Karpas-422 (cell line): ENCODE measurements around the gene ZNF8. TPM values are rescaled to one million over a fixed set of nuclear protein-coding genes. Genes with fewer than 3 reads are reported as not detected.

Source experiments
- DNase-seq: peaks from one replicate; pipeline ENCODE4 v3.0.0-alpha.2; 2015
- H2AFZ ChIP-seq: fragments of 200-600 bp; sonication (generic); 2 replicates; pipeline ENCODE4 v1.6.1; 2014; ENCODE audit warnings: antibody characterized with exemption, low read length, mixed read lengths
- H3K27ac ChIP-seq: fragments of 200-600 bp; sonication (generic); 2 replicates; pipeline ENCODE4 v1.5.1; 2014; ENCODE audit warnings: mild to moderate bottlenecking, low read length, moderate library complexity
- H3K27me3 ChIP-seq: fragments of 200-600 bp; sonication (generic); 2 replicates; pipeline ENCODE4 v1.6.1; 2014; ENCODE audit warnings: low read length, mixed read lengths
- H3K36me3 ChIP-seq: fragments of 200-600 bp; sonication (generic); 2 replicates; pipeline ENCODE4 v1.6.1; 2014; ENCODE audit warnings: low read length, mixed read lengths; ENCODE audit not compliant: insufficient read depth
- H3K4me1 ChIP-seq: fragments of 200-600 bp; sonication (generic); 2 replicates; pipeline ENCODE4 v1.6.1; 2014; ENCODE audit warnings: mild to moderate bottlenecking, low read length, mixed read lengths
- H3K4me2 ChIP-seq: fragments of 200-600 bp; sonication (generic); 2 replicates; pipeline ENCODE4 v1.6.1; 2014; ENCODE audit warnings: low read length, low read depth, mild to moderate bottlenecking; ENCODE audit not compliant: poor library complexity, severe bottlenecking
- H3K4me3 ChIP-seq: fragments of 200-600 bp; sonication (generic); 2 replicates; pipeline ENCODE4 v1.5.1; 2014; ENCODE audit warnings: mild to moderate bottlenecking, antibody characterized with exemption, low read length, mixed read lengths
- H3K79me2 ChIP-seq: fragments of 200-600 bp; sonication (generic); 2 replicates; pipeline ENCODE4 v1.6.1; 2014; ENCODE audit warnings: mild to moderate bottlenecking, low read length, mixed read lengths
- H3K9ac ChIP-seq: fragments of 200-600 bp; sonication (generic); 2 replicates; pipeline ENCODE4 v1.6.0; 2014; ENCODE audit warnings: low read length
- H3K9me2 ChIP-seq: fragments of 200-600 bp; sonication (generic), shearing (Covaris generic); replicated peaks from 2 replicates; pipeline ENCODE4 v1.6.0; 2014; ENCODE audit warnings: mild to moderate bottlenecking, low read length, moderate library complexity; ENCODE audit not compliant: insufficient read depth
- H3K9me3 ChIP-seq: fragments of 300-700, 200-600 bp; sonication (generic); 2 replicates; pipeline ENCODE4 v1.6.1; 2014; ENCODE audit warnings: low read length, mixed read lengths
- H4K20me1 ChIP-seq: fragments of 200-600 bp; sonication (generic); 2 replicates; pipeline ENCODE4 v1.6.1; 2014; ENCODE audit warnings: mild to moderate bottlenecking, antibody characterized with exemption, low read length, low read depth; ENCODE audit not compliant: insufficient read depth
- total RNA-seq: library from RNA; depleted of rRNA; stranded (reverse); fragments of >200 nt; shearing (Covaris generic); gene quantifications from 2 replicates; pipeline ENCODE4 v1.2.3, GENCODE V29; 2014; ENCODE audit warnings: low replicate concordance

The ZNF8 gene
- total RNA-seq, 1 experiment from 2014 or later = 14.8 TPM

DNA sequence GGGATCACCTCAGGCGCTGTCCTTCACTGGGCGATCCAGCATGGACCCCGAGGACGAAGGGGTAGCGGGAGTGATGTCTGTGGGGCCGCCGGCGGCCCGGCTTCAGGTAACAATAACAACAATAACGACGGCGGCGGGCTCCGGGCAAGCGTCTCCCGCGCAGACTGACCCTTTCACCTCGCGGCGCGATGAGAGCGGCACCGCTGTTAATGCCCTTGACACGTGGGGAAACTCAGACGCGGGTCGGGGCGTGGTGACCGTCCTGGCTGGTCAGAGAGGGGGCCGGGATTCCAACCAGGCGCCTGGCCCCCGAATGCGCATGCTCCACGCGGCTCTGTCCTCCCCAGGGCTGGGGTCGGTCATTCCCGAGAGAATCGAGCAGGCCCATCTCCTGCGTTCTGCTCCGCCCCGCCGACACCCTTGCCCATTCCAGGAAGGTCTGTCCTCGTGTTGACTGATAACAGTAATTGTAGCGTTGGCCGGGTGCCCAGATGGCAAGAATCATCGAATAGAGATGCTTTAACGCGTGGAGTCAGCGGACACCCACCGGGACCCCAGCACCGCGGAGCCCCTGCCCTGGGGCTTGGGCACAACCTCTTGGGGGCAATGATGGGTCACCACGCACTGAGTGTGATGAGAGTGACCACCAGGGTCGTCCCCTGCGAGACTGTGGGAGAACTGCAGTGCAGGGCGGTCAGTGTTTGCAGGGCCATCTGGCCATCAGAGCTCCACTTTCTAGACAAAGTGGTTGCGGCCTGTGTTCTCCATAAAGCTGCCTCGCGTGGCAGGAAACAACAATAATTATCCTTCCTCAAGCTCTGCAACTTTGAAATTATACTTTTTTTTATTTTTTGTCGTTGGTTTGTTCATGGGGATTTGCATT lies 528 bp downstream of the ZNF8 start:
- Histone ChIP-seq H4K20me1 (no peaks in the 10 kb centered on the region), H3K79me2 (peaks cover 85% of the 10 kb centered on the region), H3K4me2 (peak overlapping the region; percentile 70), H3K9me3 (peaks cover 16% of the 10 kb centered on the region), H3K9ac (peak overlapping the region; percentile 79), H3K27ac (peak overlapping the region; percentile 9; the same call in 1 of the 2 replicates), H3K27me3 (no peaks in the 10 kb centered on the region), H3K36me3 (peaks cover 57% of the 10 kb centered on the region), H3K4me1 (peaks cover 20% of the 10 kb centered on the region), H2AFZ (no peak overlapping the region; the same call in 1 of the 2 replicates), H3K4me3 (peak overlapping the region; percentile 71), H3K9me2 (no peaks in the 10 kb centered on the region)
- peak; percentile 82 for DNase-seq

DNA sequence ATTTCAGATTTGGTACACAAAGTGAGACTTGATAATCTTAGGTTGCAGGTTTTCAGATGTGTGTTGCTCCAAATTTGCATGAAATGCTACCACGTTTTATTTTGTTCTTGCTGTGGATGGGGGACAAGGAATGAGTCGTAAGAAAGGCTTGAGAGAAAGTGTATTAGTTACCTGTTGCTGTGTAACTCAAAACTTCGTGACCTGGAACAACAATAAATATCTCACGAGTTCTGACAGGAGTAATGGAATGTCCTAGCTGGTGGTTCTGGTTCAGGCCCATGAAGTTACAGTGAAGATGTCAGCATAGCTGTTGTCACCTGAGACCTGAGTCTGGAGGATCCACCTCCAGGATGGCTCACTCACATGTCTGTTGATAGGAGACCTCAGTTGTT lies 1.2 kb downstream of the ZNF8 start:
- no peak for DNase-seq
- no peaks in the 10 kb centered on the region for H4K20me1 ChIP-seq
- H3K9me2 ChIP-seq = no peaks in the 10 kb centered on the region
- peak overlapping the region; percentile 70 for H3K4me2 ChIP-seq
- H3K9me3 ChIP-seq = peaks cover 16% of the 10 kb centered on the region
- H3K27me3 ChIP-seq = no peaks in the 10 kb centered on the region
- peak overlapping the region; percentile 79 for H3K9ac ChIP-seq
- peaks cover 20% of the 10 kb centered on the region for H3K4me1 ChIP-seq
- peaks cover 57% of the 10 kb centered on the region for H3K36me3 ChIP-seq
- H3K79me2 ChIP-seq = peaks cover 85% of the 10 kb centered on the region
- no peak overlapping the region for H2AFZ ChIP-seq
- H3K4me3 ChIP-seq = peak overlapping the region; percentile 71
- no peak overlapping the region for H3K27ac ChIP-seq

DNA sequence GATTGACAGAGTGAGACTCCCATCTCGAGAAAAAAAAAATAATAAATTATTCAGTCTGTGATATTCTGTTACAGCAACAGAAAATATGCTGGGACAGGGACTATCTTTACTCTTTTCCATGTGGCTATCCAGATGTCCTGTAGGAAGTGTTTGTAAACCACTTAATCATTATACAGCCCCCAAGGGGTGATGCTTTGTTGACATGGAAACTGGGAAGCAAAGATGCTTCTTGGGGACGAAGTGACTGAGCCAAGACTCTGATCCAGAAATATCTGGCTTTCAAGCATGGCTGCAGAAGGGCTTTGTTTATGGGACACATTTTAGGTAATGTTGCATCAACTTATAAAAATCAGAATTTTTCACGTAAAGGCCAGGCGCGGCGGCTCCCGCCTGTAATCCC lies 5.4 kb downstream of the ZNF8 start:
- DNase-seq = no peak
- Histone ChIP-seq H3K9me3 (peaks cover 22% of the 10 kb centered on the region), H4K20me1 (no peaks in the 10 kb centered on the region), H3K4me3 (no peak overlapping the region), H2AFZ (no peak overlapping the region), H3K36me3 (peaks cover 90% of the 10 kb centered on the region), H3K4me2 (no peak overlapping the region), H3K27me3 (no peaks in the 10 kb centered on the region), H3K9ac (no peak overlapping the region), H3K9me2 (no peaks in the 10 kb centered on the region), H3K79me2 (peaks cover 85% of the 10 kb centered on the region), H3K4me1 (peaks cover 11% of the 10 kb centered on the region), H3K27ac (no peak overlapping the region)

DNA sequence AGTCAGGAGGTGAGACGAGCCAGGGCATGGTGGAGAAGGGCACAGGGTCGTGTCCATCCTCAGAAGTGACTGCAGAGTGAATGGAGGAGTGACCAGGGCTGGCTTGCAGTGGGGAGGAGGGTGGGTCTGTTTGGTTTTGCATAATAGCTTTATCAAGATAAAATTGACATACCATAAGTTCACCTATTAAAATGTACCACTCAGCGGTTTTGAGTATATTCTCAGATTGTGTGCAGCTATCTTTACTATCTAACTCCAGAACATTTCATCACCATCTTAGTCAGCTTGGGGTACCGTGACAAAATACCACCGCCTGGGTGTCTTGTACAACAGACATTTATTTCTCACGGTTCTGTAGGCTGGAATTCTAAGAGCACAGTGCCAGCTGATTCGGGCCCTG lies 13.2 kb downstream of the ZNF8 start:
- Histone ChIP-seq H3K9me3 (peaks cover 51% of the 10 kb centered on the region), H3K9me2 (no peaks in the 10 kb centered on the region), H3K79me2 (peaks cover 68% of the 10 kb centered on the region), H3K27ac (no peak overlapping the region), H3K27me3 (no peaks in the 10 kb centered on the region), H3K4me3 (no peak overlapping the region), H4K20me1 (no peaks in the 10 kb centered on the region), H3K4me1 (no peaks in the 10 kb centered on the region), H3K36me3 (peaks cover 94% of the 10 kb centered on the region), H2AFZ (no peak overlapping the region), H3K4me2 (no peak overlapping the region), H3K9ac (no peak overlapping the region)
- no peak for DNase-seq

DNA sequence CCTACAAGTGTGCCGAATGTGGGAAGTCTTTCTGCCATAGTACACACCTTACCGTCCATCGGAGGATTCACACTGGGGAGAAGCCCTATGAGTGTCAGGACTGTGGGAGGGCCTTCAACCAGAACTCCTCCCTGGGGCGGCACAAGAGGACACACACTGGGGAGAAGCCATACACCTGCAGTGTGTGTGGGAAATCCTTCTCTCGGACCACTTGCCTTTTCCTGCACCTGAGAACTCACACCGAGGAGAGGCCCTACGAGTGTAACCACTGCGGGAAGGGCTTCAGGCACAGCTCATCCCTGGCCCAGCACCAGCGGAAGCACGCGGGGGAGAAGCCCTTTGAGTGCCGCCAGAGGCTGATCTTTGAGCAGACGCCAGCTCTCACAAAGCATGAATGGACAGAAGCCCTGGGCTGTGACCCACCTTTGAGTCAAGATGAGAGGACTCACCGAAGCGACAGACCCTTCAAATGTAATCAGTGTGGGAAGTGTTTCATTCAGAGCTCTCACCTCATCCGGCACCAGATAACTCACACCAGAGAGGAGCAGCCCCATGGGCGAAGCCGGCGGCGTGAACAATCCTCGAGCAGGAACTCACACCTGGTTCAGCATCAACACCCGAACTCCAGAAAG lies 16.1 kb downstream of the ZNF8 start:
- Histone ChIP-seq H4K20me1 (no peaks in the 10 kb centered on the region), H3K9me2 (no peaks in the 10 kb centered on the region), H3K79me2 (peaks cover 77% of the 10 kb centered on the region), H3K27me3 (no peaks in the 10 kb centered on the region), H3K4me2 (no peak overlapping the region), H3K9me3 (peaks cover 49% of the 10 kb centered on the region), H2AFZ (no peak overlapping the region), H3K4me3 (no peak overlapping the region), H3K27ac (no peak overlapping the region), H3K9ac (no peak overlapping the region), H3K4me1 (no peaks in the 10 kb centered on the region), H3K36me3 (peaks cover 90% of the 10 kb centered on the region)
- no peak for DNase-seq

DNA sequence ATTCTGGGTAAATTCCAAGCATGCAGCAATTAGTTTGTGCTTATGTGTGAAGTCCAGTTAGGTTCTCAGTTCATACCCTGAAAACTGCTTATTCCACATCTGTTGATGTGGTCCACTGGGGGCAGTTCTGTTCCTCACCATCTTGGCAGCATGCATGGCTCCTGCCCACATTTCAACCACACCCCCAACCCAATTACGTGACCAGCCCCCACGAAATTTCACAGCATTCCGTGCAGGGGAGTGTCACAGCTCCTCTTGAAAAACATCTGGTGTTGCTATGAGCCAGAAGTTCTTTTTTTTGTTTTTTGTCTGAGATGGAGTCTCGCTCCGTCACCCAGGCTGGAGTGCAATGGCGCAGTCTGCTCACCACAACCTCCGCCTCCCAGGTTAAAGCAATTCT lies 17.3 kb downstream of the ZNF8 start:
- Histone ChIP-seq H3K79me2 (peaks cover 87% of the 10 kb centered on the region), H3K36me3 (peaks cover 93% of the 10 kb centered on the region), H3K9me3 (peaks cover 49% of the 10 kb centered on the region), H3K4me2 (no peak overlapping the region), H3K27ac (no peak overlapping the region), H3K9me2 (no peaks in the 10 kb centered on the region), H3K4me1 (no peaks in the 10 kb centered on the region), H3K4me3 (no peak overlapping the region), H4K20me1 (no peaks in the 10 kb centered on the region), H3K9ac (no peak overlapping the region), H2AFZ (no peak overlapping the region), H3K27me3 (no peaks in the 10 kb centered on the region)
- DNase-seq = no peak

DNA sequence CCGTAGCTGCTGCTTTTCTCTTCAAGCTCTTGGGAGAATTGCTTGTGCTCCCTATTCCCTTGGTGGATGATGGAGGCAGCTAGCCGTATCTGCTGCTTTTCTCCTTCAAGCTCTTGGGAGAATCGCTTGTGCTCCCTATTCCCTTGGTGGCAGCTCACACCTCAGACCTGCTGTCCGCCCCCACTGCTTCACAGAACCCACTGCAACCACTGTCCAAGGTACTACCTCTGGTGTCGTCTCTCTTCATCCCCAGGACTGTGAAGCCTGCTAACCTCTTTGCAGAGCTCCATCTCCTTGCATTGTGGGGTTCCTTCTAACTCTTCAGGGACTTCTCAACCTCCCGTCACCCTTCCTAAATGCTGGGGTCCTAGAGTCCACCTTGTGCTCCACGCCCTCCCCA lies 21.9 kb downstream of the ZNF8 start:
- no peaks in the 10 kb centered on the region for H3K9me2 ChIP-seq
- no peak overlapping the region for H2AFZ ChIP-seq
- H3K79me2 ChIP-seq = peaks cover 71% of the 10 kb centered on the region
- H3K27me3 ChIP-seq = no peaks in the 10 kb centered on the region
- peaks cover 12% of the 10 kb centered on the region; the same call in 1 of the 2 replicates for H3K9me3 ChIP-seq
- no peak overlapping the region for H3K9ac ChIP-seq
- no peak overlapping the region for H3K4me3 ChIP-seq
- no peaks in the 10 kb centered on the region for H4K20me1 ChIP-seq
- no peak overlapping the region for H3K27ac ChIP-seq
- H3K4me2 ChIP-seq = no peak overlapping the region
- H3K36me3 ChIP-seq = peaks cover 72% of the 10 kb centered on the region
- no peak for DNase-seq
- peaks cover 9% of the 10 kb centered on the region for H3K4me1 ChIP-seq

DNA sequence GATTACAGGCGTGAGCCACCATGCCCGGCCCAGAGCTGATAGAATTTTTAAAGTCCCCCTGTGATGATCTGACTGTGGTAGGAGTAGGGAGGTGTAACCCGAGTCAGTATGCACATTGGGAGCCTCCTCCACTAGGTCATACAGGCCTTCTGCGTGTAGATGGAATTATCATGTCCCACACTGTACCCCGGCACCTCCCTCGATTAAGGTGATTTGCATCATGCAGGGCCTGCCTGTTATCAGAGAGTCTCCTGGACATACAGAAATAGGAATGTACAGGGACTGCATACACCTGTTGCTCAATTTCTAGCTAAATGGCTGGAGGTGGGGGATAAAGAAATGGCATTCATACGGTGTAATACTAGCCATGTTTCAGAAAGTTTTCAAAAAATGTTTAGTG lies 25.5 kb downstream of the ZNF8 start:
- peaks cover 74% of the 10 kb centered on the region for H3K36me3 ChIP-seq
- H3K27me3 ChIP-seq = no peaks in the 10 kb centered on the region
- no peak overlapping the region for H2AFZ ChIP-seq
- no peaks in the 10 kb centered on the region for H4K20me1 ChIP-seq
- H3K9ac ChIP-seq = peak overlapping the region; percentile 58; the same call in 1 of the 2 replicates
- H3K79me2 ChIP-seq = peaks cover 77% of the 10 kb centered on the region
- no peak for DNase-seq
- H3K9me3 ChIP-seq = peaks cover 20% of the 10 kb centered on the region
- H3K4me2 ChIP-seq = peak overlapping the region; percentile 67
- H3K27ac ChIP-seq = peak overlapping the region; percentile 15
- no peaks in the 10 kb centered on the region for H3K9me2 ChIP-seq
- peak overlapping the region; percentile 92 for H3K4me3 ChIP-seq
- H3K4me1 ChIP-seq = peaks cover 19% of the 10 kb centered on the region
